HG03354 (cell line): ENCODE results near the gene CFAP45.

ENCODE experiments used
- ATAC-seq: cut with Tn5 transposase; IDR thresholded peaks from one replicate; pipeline ENCODE4 v1.9.1; 2021; ENCODE audit warnings: mild to moderate bottlenecking; ENCODE audit not compliant: unreplicated experiment, poor library complexity, severe bottlenecking

Gene CFAP45

DNA sequence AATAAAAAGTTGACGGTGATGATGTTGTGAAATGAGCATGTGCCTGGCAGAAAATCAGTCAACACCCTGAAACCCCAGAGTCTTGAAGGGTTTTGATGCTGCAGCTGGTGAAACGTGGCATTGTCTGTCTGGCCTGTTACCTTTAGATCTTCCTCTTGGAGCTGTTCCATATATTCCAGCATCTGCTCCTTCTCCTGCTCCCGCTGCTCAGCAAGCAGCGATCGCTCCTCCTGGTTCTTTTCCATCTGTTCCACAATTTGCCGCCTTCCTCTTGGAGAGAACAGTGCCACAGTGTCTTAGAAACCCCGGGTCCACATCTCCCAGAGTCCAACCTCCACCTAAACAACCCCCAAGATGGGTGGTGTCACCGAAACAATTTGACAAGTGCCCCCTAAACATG, 15.7 kb downstream of the CFAP45 start:
- ATAC-seq = no peak

DNA sequence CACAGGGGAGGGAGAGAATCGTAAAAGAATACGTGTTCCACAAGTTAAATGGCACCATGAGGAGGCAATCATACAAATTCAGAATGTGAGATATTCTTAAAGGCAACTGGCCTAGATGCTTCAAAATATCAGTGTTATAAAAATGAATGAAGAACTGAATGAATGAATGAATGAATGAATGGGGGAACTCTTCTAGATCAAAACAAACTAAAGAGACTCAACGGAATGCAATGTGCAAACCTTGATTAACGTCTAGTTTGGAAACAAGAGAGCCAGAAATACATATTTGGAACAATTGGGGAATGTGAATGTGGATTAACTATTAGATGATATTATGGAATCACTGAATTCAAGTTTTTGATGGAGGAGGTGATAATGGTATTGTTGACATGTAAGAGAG, 16.8 kb downstream of the CFAP45 start:
- ATAC-seq = no peak

DNA sequence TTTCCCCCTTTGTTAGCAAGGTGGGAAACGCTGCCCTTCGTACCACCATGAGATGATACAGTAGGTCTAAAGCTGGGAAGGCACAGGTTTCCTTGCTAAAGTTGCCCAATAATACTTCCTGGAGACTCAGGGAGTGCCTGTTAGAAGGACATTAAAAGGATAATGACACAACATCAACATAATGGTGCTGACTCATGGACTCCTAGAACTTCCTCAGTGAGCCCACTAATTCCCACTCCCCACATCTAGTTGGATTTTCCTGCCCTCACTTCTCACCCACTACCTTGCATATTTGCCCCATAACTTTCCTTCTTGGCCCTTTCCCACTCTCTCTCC, 17.5 kb downstream of the CFAP45 start:
- ATAC-seq = no peak

DNA sequence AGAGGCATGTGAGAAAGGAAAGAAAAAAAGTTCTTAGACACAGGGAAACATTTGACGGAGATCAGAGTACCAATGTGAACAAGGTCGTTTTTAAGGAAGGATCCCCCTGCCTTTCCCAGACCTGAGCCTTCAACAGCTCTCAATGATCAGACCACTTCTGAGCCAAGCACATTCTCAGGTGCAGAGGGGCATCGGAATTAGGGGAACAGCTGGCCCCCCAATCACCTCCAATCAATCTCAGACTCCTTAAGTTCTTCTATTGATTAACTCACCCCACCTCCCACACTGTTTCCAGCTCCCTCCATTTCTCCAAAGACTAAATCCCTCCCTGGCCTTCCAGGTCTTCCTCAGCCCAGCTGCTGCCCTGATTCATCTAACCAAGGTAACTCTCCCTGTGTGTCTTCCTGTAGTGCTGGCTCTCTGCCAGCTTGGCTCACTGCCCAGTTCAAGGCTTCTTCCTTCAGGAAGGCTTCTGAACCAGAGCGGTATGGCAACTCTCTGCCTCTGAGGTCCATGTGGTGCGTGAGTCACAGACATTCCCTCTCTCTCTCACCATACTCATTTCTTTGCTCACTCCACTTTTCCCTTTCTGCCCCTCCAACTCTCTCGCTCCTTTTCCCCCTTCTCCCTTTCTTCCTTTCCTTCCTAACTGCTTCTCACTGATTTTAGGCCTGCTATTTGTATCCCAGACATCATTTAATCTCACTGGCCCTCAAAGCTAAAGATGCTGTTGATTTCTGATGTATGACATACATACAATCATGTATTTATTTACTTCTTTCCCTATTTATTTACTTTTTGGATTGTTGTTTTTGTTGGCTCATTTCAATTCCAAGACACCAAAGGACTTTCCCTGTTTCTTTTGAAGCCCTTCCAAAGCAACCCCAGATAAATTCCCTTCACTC, 18.1 kb downstream of the CFAP45 start:
- ATAC-seq = no peak

- no peak for ATAC-seq
Measured at GRCh38 chr1:159880430-159880829, 19.5 kb downstream of the CFAP45 start.

- ATAC-seq = no peak
Measured at GRCh38 chr1:159879977-159880376, 20.0 kb downstream of the CFAP45 start.

GRCh38 chr1:159879136-159879535, 20.8 kb downstream of the CFAP45 start:
- ATAC-seq = no peak

DNA sequence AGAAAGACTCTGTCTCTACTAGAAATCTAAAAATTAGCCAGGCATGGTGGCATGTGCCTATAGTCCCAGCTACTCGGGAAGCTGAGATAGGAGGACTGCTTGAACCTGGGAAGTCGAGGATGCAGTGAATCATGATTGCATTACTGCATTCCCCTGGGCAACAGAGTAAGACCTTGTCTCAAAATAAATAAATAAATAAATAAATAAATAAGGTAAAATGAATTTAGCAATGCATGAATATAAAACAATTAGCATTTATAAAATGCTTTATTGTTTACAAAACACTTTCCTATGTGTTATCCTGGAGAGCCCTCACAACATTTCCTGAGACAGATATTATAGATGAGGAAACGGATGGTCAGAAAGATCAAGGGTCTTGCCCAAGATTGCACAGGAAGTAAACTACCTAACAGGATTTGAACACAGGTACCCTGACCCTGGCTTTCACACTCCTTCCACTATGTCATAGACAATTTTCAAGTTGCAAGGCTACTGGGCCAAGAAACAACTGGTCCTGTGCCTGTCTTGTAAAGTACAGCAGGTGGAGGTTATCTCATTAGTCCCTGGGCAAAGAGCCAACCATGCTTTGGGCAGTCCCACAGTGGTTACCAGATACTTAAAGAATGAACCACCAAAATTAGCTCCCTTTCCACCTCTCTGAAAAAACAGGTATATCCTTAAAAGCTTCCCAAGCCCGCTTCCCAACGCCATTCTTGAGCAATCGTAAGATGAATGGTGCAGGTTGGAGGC, 22.1 kb downstream of the CFAP45 start:
- no peak for ATAC-seq

DNA sequence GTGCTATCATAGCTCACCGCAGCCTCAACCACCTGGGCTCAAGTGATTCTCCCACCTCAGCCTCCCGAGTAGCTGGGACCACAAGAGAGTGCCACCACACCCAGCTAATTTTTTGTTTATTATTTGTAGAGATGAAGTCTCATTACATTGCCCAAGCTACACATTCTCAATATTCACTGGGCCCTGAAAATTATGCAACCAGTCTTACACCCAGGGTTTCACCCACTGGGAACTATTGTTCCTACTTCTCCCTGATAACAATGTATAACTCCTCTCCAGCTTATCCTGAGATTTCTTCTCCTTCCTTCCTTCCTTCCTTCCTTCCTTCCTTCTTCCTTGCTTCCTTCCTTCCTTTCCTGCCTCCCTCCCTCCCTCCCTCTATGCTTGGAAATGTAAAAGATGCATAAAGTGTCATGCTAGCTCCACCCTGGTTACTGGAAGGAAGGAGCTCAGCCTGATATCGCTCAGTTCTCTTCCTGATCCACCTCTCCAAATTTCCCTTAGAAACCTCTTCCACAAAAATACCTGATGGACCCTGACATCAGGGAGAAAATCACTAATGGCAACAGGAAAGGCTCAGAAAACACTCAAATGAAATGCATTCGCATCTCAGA, 26.3 kb downstream of the CFAP45 start:
- no peak for ATAC-seq

GRCh38 chr1:159872891-159873290, 27.1 kb downstream of the CFAP45 start:
- ATAC-seq = no peak

DNA sequence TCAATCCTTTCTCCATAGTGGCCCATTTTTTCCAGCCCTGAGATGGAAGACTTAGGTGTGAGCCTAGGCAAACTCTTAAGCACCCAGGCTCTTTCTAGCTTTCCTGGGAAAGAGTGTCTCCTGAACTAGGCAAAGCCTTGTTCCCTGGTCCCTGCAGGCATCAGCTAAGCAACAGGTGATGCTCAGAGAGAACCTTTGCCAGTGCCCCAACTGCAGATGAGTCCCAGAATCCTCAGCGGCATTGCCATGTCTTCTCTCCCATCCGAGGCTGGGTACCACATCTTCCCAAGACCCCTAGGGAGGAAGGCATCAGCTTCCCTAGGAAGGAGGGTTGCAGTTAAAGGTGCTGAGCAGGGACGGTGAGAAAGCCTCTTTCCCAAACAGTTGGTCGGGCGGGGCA, 29.3 kb downstream of the CFAP45 start:
- no peak for ATAC-seq

DNA sequence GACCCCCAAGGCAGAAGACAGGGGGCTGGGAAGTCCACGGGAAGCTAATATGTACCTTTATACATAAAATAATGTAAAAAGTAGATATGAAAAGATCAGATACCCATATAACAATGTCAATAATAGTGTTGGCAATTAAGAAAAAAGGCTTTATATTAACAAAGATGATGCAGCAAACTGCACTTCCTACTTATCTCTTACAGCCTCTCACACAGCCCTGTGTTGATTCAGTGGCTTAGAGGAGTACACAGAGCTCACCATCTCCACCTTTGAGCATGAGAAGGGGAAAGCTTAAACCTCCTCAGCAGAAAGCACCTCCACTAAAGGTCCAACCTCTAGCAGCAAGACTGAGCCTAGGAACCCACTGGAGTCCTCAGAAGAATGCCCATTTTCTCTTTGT, 30.4 kb downstream of the CFAP45 start:
- no peak for ATAC-seq

GRCh38 chr1:159869173-159869572, 30.8 kb downstream of the CFAP45 start:
- no peak for ATAC-seq

DNA sequence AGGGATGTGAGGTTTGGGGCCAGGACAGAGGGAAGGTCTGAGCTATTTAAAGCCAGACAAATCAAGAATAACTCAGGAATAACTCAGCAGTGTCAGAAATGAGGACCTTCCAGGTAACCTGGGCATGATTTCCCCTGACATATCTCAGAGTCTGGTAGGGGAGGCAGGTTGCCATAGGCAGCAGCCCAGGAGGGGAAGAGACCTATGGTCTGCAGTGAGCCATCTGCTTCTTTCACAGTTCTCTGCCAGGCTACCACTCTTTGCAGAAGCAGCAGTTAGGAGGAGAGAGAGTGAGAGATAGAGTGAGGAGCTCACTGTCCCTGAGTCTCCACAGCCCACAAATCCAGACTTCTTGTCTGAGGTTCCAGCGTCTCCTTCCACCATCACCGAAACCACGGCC, 31.2 kb downstream of the CFAP45 start:
- ATAC-seq = no peak

DNA sequence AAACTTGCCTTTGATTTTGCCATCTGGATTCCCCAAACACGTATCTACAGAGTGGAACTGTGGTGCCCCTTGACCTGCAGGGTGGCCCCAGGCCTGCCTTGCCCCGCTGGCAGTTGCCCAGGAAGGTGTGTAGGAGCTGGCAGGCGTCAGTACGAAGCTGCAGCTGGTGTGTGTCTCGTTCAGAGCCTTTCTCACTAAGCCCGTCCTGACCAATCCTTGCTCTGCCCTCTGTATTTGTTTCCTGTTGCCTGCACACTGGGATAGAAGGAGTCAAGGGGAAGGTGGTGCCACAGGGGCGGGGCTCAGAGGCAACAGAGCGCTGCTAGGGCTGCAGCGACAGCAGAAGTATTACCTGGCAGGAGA, 32.3 kb downstream of the CFAP45 start:
- no peak for ATAC-seq

DNA sequence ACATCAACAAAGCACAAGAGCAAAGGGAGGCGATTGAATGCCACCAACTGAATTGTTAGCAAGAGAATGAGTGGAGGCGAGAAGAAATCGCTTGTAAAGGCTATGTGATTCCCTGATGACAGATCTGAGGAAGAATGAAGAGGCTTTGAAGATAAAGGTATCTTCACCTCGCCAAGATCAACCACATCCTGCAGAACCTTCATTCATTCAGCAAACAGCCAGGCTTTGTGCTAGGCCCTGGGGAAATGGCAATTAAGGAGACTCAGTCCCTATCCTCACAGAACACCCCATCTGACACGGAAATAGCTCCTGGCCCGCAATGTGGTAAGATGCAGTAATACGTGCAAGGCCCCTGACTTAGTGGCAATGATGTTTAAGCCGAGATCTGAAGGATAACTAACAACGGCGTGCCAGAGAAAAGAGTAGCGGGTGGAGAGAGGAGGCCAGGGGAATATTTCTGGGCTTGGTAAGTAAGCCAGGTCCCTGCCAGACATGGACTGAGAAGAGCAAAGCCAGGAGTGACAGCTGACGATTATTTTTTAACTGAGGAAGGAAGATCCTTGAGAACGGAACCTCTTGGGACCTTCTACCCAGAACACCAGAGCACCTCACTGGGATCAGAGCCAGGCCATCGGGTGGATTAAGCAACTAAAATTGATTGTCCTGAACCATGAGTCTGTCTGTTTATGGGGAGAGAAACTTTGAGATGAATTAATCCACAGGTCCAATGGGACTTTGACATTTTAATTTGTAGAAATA, 32.9 kb downstream of the CFAP45 start:
- no peak for ATAC-seq

DNA sequence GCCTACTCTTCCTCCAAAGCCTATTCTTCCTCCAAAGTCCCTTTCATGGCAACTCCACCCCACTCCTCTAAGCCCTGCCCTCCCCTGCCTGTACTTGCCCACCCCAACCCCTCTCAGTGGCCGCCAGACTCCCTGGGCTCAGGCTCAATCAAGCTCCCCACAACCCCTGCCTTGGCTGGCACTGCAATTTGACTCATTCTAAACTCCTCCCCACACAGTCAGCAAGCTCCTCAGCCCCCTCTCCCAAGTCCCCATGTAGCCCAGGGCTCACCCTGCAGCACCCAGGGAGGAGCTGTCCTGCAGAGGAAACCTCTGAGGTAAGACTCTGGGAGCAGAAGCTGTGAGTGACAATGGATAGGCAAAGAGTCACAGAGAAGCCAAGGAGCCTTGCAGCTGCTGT, 33.9 kb downstream of the CFAP45 start:
- no peak for ATAC-seq

GRCh38 chr1:159864262-159864661, 35.7 kb downstream of the CFAP45 start:
- no peak for ATAC-seq

GRCh38 chr1:159862557-159862956, 37.4 kb downstream of the CFAP45 start, which contains the start of gene VSIG8:
VSIG8 (minus strand) TSS chr1:159862657; CDS start chr1:159862521, 136 bp downstream.
- ATAC-seq = no peak

GRCh38 chr1:159862031-159862430, 37.9 kb downstream of the CFAP45 start:
- no peak for ATAC-seq
